Smooth muscle cell of the brain vasculature (primary cell): ENCODE measurements around the gene OR6B2.
A peak's percentile ranks its signal among the peaks of the same experiment; 100 is the strongest.

Source experiments
- DNase-seq: peaks from one replicate; pipeline ENCODE4 v3.0.0-alpha.2; 2012; ENCODE audit warnings: low read depth, low spot score

OR6B2 gene

DNA sequence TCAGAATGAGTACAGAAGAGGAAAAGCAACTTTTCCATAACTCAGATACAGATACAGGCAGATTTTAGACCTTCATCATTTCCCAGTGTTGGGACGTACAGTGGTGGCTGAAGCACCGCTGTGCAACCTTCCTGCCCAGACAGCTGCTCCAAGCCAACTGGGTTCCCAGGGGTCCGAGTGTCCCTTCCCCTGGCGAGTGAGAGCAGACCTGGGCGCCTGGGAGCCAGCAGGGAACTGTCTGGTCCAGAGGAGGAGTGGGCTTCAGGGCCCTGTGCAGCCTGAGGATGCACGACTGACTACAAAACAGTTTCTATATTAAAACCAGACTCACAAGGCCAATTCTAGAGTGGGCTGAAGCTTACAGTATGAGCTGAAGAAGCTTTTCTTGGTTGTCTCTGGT is 11.1 kb upstream of the OR6B2 start:
- no peak for DNase-seq

DNA sequence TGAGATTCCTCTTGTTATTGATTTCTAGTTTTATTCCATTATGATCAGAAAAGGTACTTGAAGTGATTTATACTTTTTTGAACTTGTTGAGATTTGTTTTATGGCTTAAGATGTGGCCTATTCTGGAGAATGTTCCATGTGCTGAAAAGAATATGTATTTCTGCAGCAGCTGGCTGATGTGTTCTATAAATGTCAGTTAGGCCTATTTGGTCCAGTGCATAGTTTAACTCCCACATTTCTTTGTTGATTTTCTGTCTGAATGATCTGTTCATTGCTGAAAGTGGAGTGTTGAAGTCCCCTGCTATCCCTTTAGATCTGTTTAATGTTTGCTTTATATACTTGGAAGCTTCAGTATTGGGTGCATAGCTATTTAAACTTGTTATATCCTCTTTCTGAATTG is 7.1 kb upstream of the OR6B2 start:
- no peak for DNase-seq

DNA sequence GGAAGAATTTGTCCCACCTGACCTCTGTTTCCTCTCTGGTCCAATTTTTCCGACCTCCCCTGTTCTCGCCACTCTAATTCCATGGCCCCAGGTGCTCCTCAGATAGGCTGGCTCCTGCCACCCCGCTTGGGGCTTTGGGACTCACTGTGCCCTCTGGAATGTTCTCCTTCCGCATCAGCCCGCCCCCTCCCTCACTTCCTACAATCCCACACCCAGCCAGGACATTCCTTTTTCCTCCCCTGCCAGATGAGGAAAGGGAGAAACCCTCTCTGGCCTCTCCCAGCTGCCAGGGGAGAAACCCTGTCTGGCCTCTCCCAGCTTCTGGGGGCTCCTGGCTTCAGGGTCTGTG is 3.1 kb upstream of the OR6B2 start:
- no peak for DNase-seq

DNA sequence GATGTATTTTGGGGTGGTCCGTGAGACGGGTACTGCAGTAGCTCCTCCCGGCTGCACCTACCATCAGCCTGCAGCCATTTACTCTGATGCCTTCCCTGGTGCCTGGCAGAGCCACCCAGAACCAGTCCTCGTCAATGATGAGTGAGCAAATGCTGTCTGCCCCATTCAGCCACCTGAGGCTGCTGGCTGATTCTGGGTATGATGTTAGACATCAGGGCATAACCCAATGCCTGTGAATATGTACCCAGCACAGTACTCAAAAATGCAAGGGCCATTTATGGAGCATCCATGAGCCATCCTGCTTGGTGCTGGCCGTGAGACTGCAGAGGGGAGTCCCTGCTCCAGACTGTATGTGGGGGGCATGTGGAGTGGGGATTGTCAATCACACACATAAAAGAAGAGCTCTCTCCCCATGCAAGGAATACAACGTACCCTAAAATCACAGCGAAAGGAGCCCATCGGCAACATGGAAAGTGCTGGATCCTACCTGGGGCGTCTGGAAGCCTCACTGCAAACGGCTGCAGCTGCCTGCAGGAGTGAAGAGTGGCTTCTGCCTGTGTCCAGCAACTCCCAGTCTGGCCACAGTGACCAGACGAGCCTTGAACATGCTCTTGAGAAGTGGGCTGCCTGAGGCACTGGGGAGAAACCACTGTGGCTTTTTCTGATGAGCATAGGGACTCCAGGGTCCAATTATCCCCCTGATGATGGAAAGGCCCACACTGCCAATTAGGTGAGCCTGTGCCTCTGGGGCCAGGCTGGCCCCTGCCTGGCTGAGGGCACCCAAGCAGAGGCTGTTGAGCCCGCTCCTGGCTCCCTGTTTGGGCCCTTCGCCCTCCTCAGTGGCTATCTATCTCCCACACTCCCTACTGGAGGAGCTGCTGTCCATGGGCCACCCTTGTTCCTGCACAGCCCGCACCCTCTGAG is 2.4 kb upstream of the OR6B2 start:
- DNase-seq, result no peak

DNA sequence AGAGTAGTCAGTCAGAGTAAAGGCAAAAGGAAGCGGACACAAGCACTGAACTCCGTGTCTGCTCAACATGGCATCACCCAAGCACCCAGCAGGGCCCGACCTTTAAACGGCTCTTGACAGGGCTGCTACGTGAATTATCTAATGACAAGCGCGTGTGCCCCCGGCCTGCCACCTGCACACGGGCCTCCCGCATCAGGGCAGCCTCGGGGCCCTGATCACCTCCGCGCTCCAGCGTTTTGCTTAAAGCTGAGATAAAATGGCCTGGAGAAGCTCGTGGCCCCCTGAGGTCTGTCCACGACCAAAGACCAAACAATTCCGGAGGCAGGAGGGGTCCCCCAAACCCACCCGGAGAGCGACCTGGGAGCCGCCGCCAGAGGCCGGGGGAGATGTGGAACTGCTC is 5.5 kb downstream of the OR6B2 start:
- DNase-seq, result no peak

DNA sequence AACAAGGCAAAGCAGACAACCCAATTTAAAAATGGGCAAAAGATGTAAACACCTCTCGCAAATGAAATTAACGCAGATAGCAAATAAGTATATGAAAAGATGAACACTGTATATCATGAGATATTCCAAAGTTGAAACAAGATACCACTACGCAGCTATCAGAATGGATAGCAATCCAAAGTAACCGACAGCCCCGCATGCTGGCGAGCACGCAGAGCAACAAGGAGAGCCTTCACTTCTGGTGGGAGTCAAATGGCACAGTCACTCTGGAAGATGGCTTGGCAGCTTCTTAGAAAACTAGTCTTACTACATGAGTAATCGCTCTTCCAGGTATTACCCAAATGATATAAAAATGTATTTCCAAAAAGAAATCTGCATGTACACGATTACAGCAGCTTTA is 6.4 kb downstream of the OR6B2 start:
- no peak for DNase-seq

DNA sequence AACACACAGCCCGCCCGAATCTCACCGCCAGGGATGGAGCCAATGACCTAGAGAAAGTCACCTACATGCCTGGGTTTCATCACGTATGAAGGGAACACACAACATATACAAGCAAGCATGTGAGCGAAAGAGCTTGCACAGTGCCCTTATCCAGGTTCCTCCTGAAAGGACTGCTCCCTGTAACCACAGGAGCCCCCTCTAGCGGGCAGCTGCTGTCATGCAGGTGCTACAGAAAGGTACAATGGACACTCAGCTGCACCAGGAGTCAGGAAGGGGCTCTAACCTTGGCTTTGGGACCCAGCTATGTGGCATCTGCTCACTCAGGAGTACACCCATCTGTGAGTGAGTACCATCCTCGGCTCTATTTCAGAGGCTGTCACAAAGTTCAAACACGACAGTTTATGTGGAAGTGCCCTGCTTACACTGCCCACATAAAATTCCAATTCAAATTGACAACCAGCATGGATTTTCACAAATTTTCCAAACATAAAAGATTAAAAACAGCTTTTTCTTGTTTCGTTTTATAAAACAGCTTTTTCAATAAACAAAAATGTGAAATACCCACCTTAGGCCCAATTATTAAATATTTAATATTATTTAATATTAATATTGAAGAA is 8.6 kb downstream of the OR6B2 start:
- DNase-seq, result peak; percentile 9

DNA sequence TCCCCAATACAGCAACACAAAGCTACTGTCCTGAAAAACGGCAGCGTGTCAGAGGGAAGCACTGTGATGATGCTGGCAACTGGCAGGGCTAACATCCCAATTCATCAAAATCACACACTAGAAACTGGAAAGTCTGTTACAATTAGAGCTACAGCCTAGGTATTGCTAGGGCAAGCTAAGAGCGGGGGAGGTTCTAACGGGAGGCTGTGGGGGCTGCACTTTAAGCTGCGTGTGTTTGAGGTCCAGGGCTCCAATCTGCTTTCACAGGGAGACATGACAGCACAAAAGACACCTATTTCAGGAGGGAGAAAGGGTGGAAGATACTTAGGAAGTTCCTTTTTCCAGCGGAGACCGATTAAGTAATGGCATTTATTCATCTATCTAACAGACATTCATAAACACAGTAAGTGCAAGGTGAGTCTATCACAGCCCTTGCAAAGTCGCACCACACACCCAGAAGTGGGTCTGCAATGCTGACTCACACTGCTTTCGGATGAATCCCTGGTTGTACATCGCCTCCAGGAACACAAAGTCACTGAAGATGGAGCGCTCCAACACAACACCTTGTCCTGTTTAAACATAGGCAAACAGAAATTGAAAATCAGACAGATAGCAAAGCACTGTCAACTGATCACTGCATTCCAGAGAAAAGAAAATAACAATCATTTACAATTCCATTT is 12.0 kb downstream of the OR6B2 start:
- DNase-seq, result no peak

DNA sequence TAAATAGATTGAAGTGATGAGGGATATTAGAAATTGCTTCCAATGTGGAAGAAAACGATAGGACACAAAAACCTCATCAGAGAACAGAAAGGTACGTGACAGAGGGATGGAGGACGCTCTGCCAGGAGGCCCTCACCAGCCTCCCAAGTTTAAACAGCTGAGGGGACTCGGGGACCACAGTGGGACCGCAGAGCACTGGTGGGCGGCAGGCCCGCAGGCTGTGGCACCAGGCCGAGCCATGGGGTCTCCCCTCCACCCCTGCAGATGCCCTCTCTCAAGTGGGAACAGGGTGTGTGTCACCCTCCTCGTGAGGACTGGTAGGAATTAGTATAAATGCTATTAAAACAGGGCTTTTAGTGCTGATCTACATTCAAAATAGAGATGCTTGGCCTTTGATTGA is 15.9 kb downstream of the OR6B2 start:
- no peak for DNase-seq

DNA sequence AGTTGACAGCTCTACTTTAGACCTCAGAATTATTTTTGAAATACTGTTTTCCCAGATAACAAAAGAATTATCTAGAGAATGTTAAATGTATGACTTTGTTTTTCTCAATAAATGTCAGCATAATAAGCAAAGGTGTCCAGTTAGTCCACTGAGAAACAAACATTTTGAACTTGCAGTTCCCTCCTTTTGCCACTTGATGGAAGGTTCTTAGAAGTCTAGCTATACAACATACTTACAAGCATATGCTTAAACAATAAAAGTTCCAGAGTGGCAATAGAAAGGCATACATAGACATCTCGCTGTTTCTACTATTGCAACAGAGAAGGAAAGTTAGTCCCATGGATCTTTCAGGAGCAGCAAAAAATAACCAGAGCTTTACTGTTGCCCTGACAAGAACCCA is 16.9 kb downstream of the OR6B2 start:
- no peak for DNase-seq

DNA sequence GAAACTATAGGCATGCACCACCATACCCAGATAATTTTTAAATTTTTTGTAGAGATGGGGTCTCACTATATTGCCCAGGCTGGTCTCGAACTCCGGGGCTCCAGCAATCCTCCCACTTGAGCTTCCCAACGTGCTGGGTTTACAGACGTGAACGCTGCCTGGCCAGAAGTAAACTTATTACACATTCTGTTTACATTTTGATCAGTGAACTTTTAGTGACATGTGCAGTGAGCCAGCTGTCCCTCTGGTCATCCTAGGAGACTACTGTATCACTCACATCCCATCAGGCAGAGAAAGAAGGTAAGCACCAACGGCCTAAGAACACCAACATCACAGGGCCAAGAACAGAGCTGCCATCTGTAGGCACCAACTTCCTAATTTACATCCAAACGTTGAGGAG is 27.2 kb downstream of the OR6B2 start:
- no peak for DNase-seq

DNA sequence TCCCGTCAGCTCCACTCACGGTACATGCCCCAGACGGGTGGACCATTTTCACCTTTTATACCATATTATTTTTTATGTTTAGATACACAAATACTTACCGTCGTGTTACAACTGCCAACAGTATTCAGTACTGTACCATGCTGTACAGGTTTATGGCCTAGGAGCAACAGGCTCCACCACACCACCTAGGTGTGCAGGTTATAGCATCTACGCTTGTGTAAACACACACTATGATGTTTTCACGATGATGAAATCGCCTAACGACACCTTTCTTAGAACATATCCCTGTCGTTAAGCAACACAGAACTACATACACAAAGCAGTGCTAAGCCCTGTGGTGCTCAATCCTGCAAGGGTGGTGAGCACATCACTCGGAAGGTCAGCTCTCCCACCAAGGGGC is 29.6 kb downstream of the OR6B2 start:
- no peak for DNase-seq

DNA sequence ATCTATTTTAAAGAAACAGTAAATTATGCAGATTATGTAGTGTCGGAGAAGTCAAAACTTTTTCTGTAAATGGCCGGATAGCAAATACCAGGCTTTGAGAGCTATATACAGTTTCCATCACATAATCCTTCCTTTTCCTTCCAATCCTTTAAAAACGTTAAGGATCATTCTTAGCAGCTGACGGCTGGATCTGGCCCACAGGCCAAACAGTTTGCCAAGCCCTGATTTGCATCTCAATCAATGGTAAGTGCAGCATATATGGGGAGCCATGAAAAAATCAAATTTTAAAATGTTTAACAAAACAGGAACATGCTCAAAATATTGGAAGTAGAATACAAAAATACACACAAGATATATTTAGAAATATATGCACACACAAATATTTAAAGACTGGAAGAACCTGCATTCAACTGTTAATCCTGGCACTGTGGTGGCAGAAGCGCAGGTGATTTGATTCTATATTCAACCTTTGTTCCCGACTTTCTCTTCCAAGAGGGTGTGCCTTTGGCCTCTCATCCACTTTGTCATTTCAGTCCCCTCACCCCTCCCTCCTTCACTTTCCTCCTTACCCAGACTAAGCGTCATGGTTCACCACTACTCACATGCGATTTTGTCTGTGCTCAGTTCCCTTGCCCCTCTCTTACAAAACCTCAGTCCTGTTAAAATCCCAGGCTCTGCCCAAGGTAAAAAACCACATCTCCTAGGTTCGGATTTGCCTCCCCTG is 32.4 kb downstream of the OR6B2 start:
- no peak for DNase-seq

DNA sequence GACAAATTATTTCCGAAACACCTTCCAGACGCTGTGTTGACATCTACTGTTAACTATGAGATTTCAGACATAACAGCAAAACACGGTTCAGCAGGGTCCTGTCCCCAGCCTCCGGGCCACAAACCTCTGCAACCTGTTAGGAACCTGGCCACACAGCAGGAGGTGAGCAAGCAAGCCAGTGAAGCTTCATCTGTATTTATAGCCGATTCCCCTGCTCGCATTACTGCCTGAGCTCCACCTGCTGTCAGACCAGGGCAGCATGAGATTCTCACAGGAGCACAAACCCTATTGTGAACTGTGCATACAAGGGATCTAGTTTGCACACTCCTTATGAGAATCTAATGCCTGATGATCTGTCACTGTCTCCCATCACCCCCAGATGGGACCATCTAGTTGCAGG is 36.1 kb downstream of the OR6B2 start:
- DNase-seq, result no peak

DNA sequence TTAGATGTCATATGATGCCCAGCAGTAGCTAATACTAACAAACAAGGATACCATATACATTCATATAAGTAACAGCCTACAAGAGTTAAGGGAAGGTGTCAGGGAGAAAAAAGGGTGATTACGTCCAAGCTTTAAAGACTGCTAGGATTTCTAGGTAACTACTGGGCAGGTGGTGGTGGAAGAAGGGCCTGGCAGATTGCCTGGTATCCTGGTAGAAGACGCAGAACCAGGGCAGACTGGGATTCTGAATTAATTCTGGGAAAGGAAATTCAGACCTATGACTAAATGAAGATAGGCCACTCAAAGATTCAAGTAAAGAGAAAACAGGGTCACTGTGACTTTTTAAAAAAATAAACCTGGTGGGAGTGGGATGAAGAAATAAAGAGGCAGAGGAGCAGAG is 36.9 kb downstream of the OR6B2 start:
- no peak for DNase-seq

DNA sequence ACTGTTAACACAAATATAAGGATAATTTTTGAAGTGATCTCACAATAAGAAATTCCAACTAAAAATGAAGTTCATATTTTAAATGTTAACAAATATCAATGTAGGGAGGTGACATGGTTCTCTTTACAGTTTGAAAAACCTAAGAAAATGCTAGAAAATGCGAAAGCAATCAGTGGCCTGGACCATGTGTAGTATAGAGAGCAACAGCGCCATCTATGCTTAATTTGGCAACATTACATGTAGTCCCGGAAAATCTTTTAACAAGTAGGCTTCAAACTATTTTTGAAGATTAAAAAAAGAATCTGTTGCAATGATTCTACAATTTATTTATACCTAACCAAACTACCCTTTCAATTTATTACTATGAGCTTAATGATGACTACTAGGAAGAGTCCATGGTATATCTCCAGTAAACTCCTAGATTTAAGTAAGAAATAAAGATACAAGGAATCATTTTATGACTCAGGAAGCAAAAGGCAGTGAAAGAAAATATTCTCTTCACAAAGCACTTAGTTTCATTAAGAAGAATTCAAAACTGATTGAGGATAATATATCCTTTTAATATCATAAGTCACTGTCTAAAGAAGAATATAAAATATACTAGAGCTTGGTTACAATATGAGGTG is 38.4 kb downstream of the OR6B2 start:
- peak; percentile 31 for DNase-seq

DNA sequence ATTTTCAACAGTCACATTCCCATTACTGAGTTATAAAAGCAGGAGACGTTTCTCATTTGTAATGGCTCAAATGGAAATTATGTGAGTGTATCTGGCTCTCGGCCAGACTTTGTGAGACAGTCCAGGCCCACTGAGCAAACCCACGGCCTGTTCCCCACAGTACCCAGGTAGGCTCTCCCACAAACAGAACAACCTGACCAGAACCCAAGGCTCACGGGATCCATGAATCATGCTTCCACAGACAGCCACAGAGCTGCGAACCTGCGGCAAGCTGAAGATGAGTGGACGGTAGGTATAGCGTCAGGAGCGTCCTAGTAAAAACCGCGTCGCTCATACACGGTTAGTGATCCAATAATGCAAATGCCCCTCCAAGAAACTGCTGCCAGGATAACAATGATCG is 39.3 kb downstream of the OR6B2 start:
- no peak for DNase-seq

DNA sequence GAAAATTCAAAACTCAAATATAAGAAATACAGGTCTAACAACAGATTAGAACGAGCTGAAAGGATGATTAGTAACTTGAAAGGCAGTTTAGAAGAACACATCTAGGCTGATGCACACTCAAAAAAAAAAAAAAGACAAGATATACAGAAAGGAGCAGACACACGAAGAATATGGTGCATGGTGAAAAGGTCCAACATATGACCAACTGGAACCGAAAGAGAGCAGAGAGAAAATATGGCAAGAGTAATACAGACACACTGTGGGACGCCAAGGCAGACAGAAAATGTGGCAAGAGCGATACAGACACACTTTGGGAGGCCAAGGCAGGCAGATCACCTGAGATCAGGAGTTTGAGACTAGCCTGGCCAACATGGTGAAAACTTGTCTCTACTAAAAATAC is 44.9 kb downstream of the OR6B2 start:
- no peak for DNase-seq

DNA sequence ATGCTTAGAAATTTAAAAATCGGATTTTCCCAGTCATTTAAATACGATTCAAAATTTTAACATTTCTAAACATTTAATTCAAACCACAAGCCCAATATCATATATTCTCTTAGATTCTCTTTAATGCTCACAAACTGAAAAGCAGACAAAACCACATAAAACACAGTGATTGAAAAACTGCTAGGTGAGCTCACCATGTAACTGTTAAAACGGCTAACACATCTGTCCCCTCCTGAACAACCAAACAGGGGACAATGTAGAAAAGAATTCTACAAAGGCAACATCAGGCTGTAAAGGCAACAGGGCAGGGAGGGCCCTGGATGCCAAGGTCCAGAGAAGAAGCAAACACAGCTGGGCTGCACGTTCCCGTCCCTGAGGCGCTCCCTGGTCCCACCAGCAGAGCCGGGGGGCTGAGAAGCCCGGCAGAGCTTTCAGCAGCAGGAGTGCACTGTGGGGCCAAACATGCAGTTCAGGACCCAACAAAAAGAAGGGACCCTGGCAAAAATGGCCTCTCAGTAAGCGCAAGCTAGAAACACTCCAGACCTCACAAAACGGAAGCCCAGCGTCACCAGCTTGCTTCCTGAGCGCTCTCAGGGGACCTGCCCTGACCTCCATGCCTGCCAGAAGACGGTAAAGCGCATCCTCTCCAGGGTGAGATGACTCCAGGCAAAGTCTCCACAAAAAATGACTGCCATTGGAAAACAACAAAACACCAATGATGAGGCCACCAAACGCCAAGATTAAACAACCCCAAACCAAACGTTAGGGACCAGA is 45.6 kb downstream of the OR6B2 start:
- no peak for DNase-seq

DNA sequence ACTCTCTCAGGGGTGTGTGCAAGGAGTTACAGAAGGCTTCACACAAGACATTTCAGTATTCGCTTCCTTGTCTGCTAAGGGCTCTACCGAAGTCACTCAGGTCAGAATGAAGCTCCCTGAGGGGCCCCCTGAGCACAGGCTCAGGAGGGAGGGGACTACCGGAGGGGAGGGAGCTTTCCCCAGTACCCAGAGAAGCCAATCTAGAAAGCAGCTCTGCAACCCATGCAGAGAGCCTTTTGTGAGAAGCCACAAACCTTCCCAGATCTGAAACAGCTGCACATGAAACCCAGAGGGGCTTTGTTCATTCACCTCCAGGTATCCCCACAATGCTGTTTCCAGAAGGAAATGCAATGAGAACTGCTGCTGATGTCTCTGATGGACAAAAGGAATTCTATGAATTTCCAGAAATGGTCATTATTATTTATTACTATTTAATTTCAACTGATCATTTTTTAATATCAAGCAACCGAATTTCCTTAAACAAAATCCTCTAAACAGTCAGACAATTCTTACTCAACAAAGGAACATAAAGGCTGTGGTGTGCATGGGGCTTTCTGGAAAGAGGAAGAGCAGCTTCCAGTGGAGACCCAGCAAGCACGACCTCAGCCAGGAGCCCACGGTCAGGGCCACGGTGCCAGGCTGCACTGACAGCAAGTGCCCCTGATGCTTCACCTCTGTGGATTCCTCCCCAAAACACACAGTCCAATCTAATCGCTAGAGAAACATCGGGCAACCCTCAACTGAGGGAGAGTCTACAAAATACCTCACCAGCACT is 47.0 kb downstream of the OR6B2 start:
- no peak for DNase-seq
